ENCODE data around the gene ADAMTS8. TPM values are rescaled to one million over a fixed set of nuclear protein-coding genes. Genes with fewer than 3 reads are reported as not detected.

ADAMTS8 gene
- total RNA-seq, 1 experiment from 2014 or later = 0.15 TPM

DNA sequence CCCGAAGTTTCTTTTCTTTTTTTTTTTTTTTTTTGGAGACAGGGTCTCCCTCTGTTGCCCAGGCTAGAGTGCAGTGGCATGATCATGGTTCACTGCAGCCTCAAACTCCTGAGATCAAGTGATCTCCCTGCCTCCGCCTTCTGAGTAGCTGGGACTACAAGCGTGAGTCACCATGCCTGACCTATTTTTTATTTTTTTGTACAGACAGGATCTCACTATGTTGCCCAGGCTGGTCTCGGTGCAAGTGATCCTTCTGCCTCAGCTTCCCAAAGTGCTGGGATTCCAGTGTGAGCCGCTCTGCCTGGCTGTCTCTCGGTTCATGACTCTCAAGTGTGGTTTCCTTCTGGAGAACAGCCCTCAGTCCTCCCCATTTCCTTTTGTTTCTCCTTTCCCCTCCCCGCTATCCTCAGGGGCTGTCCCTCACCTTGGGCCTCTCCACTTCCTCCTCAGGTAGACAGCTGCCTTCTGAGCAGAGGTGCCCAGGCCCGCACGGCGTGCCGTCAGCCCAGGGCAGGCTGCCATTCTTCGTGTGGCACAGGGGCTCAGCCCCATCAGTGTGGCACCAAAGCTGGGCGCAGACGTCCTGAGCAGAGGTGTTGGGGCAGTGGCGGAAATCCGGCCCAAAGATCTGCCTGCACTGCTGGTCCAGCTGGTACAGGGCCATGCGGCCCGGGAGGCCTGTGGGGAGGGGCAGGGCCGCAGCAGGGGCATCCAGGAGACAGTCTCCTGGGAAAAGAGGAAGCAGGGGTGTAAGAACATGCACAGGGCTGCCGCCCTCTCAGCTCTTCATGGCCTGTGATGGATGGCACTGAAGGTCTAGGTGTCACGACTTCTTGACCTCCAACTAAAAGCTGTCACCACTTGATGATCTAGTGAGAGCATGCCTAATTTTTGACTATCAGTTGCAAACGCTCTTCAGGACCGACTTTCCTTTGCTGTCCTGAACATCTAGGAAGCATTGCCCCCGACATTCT is 14.0 kb downstream of the ADAMTS8 start:
- H3K27ac ChIP-seq (ENCODE audit: low read length) = no peak overlapping the region
- H3K4me1 ChIP-seq (ENCODE audit: control insufficient read depth, insufficient read depth, low read length) = no peaks in the 10 kb centered on the region
- ChIA-PET POLR2A (interaction anchor here (0.6 kb wide), 1 partner anchor 54 kb away, joined by 5 read pairs; no protein-coding TSS in a partner anchor), CTCF (no interaction called here)
- H3K36me3 ChIP-seq (ENCODE audit: control insufficient read depth, insufficient read depth, low read length) = no peaks in the 10 kb centered on the region
- intact Hi-C loops (cut with micrococcal nuclease; ENCODE audit: unreplicated experiment) (no loop called here), in situ Hi-C loops (cut with HindIII; ENCODE audit: low pct_unique_long_range_greater_than_20kb, low sequenced_read_pairs) (no loop called here)
- ATAC-seq = no peak
- BruUV-seq (replicated peaks) = no TSS peak
- no peaks in the 10 kb centered on the region for H3K9me3 ChIP-seq (ENCODE audit: control insufficient read depth, insufficient read depth, low read depth, low read length)
- no peak overlapping the region for H3K4me3 ChIP-seq (ENCODE audit: low read depth in 2 of 2, low read length in 2 of 2)
- TF ChIP-seq, protein P1, sequence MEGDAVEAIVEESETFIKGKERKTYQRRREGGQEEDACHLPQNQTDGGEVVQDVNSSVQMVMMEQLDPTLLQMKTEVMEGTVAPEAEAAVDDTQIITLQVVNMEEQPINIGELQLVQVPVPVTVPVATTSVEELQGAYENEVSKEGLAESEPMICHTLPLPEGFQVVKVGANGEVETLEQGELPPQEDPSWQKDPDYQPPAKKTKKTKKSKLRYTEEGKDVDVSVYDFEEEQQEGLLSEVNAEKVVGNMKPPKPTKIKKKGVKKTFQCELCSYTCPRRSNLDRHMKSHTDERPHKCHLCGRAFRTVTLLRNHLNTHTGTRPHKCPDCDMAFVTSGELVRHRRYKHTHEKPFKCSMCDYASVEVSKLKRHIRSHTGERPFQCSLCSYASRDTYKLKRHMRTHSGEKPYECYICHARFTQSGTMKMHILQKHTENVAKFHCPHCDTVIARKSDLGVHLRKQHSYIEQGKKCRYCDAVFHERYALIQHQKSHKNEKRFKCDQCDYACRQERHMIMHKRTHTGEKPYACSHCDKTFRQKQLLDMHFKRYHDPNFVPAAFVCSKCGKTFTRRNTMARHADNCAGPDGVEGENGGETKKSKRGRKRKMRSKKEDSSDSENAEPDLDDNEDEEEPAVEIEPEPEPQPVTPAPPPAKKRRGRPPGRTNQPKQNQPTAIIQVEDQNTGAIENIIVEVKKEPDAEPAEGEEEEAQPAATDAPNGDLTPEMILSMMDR (IDR thresholded peaks at IDR 0.05) = no peak
- TF ChIP-seq POLR2AphosphoS5 (IDR thresholded peaks at IDR 0.05; ENCODE audit: low read depth, low read length) = no peak
- TF ChIP-seq, protein P2, sequence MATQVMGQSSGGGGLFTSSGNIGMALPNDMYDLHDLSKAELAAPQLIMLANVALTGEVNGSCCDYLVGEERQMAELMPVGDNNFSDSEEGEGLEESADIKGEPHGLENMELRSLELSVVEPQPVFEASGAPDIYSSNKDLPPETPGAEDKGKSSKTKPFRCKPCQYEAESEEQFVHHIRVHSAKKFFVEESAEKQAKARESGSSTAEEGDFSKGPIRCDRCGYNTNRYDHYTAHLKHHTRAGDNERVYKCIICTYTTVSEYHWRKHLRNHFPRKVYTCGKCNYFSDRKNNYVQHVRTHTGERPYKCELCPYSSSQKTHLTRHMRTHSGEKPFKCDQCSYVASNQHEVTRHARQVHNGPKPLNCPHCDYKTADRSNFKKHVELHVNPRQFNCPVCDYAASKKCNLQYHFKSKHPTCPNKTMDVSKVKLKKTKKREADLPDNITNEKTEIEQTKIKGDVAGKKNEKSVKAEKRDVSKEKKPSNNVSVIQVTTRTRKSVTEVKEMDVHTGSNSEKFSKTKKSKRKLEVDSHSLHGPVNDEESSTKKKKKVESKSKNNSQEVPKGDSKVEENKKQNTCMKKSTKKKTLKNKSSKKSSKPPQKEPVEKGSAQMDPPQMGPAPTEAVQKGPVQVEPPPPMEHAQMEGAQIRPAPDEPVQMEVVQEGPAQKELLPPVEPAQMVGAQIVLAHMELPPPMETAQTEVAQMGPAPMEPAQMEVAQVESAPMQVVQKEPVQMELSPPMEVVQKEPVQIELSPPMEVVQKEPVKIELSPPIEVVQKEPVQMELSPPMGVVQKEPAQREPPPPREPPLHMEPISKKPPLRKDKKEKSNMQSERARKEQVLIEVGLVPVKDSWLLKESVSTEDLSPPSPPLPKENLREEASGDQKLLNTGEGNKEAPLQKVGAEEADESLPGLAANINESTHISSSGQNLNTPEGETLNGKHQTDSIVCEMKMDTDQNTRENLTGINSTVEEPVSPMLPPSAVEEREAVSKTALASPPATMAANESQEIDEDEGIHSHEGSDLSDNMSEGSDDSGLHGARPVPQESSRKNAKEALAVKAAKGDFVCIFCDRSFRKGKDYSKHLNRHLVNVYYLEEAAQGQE (IDR thresholded peaks at IDR 0.05; ENCODE audit: insufficient read depth in 1 of 2, low read depth in 2 of 2, low read length in 1 of 2) = no peak
- no peak for TF ChIP-seq SIN3A (IDR thresholded peaks at IDR 0.05; ENCODE audit: borderline replicate concordance, insufficient read depth, low read depth, low read length)
- no peak for TF ChIP-seq TCF7L2 (IDR thresholded peaks at IDR 0.05; ENCODE audit: low read depth, low read length)
- DNase-seq (ENCODE audit: low read depth, low spot score) = no peak
- peaks cover 2% of the 10 kb centered on the region; the same call in 1 of the 2 replicates for H3K27me3 ChIP-seq (ENCODE audit: control insufficient read depth, insufficient read depth, low read length)

DNA sequence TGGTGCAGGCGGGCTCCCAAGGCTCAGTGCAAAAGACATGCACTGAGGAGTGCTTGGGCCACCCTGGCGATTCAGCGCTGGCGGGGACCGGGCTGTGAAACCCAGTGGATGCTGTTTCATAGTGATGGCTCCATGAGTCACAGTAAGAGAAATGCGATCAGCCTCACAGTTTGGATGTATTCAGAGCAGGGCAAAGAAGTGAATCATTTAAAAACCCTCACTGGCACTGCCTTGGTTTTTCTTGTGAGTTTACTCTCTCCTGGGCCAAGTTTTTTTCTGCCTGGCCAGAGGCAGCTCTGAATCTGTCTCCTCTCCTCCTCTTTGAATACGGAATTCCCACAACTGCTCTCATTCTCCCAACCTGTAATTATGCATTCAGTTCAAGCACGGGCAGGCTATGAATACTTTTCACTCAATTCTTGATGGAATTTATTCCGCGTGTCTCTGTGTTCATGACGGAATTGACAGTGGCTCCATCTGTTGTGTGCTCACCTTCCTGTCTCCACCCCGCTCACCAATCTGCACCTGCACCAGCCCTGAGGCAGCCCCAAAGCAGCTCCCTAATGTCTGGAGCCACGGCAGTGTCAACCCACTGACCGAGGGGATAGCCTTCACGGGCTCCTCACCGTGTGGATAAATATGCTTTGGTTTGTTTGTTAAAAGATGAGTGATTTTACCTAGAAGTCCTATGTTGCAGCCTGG is 14.9 kb downstream of the ADAMTS8 start:
- no peak for TF ChIP-seq SIN3A (IDR thresholded peaks at IDR 0.05; ENCODE audit: borderline replicate concordance, insufficient read depth, low read depth, low read length)
- TF ChIP-seq, protein P2 (IDR thresholded peaks at IDR 0.05; ENCODE audit: insufficient read depth in 1 of 2, low read depth in 2 of 2, low read length in 1 of 2) = no peak
- TF ChIP-seq TCF7L2 (IDR thresholded peaks at IDR 0.05; ENCODE audit: low read depth, low read length) = no peak
- no peak for TF ChIP-seq POLR2AphosphoS5 (IDR thresholded peaks at IDR 0.05; ENCODE audit: low read depth, low read length)
- TF ChIP-seq, protein P1 (IDR thresholded peaks at IDR 0.05) = no peak
- no peaks in the 10 kb centered on the region for H3K4me1 ChIP-seq (ENCODE audit: control insufficient read depth, insufficient read depth, low read length)
- intact Hi-C loops (cut with micrococcal nuclease; ENCODE audit: unreplicated experiment) (no loop called here), in situ Hi-C loops (cut with HindIII; ENCODE audit: low pct_unique_long_range_greater_than_20kb, low sequenced_read_pairs) (no loop called here)
- H3K9me3 ChIP-seq (ENCODE audit: control insufficient read depth, insufficient read depth, low read depth, low read length) = no peaks in the 10 kb centered on the region
- no peak overlapping the region for H3K4me3 ChIP-seq (ENCODE audit: low read depth in 2 of 2, low read length in 2 of 2)
- POLR2A ChIA-PET = interaction anchor here (0.6 kb wide), 1 partner anchor 53 kb away, joined by 5 read pairs; no protein-coding TSS in a partner anchor
- ATAC-seq (peak; percentile 74), DNase-seq (ENCODE audit: low read depth, low spot score) (peak; percentile 28)
- peaks cover 2% of the 10 kb centered on the region; the same call in 1 of the 2 replicates for H3K27me3 ChIP-seq (ENCODE audit: control insufficient read depth, insufficient read depth, low read length)
- H3K36me3 ChIP-seq (ENCODE audit: control insufficient read depth, insufficient read depth, low read length) = no peaks in the 10 kb centered on the region
- CTCF ChIA-PET = no interaction called here
- no TSS peak for BruUV-seq (replicated peaks)
- H3K27ac ChIP-seq (ENCODE audit: low read length) = no peak overlapping the region
